GM12874 (cell line): ENCODE results near the gene SZT2.

Experiments
- CTCF ChIP-seq: IDR thresholded peaks from 2 replicates; pipeline ENCODE4 v1.5.1; 2011; ENCODE audit warnings: low read depth, mild to moderate bottlenecking, control low read depth, low read length, moderate library complexity; ENCODE audit not compliant: insufficient read depth

Gene SZT2

GRCh38 chr1:43437031-43437973 lies 47.6 kb downstream of the SZT2 start:
- TF ChIP-seq CTCF: no peak

GRCh38 chr1:43438006-43438405 lies 48.3 kb downstream of the SZT2 start:
- TF ChIP-seq CTCF: no peak

GRCh38 chr1:43438576-43438952 lies 48.9 kb downstream of the SZT2 start:
- no peak for TF ChIP-seq CTCF

- no peak for TF ChIP-seq CTCF
Observed at GRCh38 chr1:43438953-43439581, 49.4 kb downstream of the SZT2 start.

GRCh38 chr1:43439781-43440180 lies 50.1 kb downstream of the SZT2 start:
- TF ChIP-seq CTCF: no peak

GRCh38 chr1:43440358-43440757 lies 50.7 kb downstream of the SZT2 start:
- TF ChIP-seq CTCF: no peak

- no peak for TF ChIP-seq CTCF
Observed at GRCh38 chr1:43441166-43441893, 51.6 kb downstream of the SZT2 start.
